Stimulated activated CD4-positive, alpha-beta T cell treated with anti-CD3 and anti-CD28 coated beads, Interleukin-1b, Interleukin-23, amount 100 ng/mL, for 4 hours (primary cell): ENCODE measurements around the gene PUDP.

Experiments
- DNase-seq, 2 donors: peaks; one replicate each; pipeline ENCODE4 v3.0.0-alpha.2; 2020; ENCODE audit warnings: low read depth in 2 of 2

Gene PUDP

GRCh38 chrX:7146703-7147412, 1.1 kb downstream of the PUDP start:
- DNase-seq: no peak

DNA sequence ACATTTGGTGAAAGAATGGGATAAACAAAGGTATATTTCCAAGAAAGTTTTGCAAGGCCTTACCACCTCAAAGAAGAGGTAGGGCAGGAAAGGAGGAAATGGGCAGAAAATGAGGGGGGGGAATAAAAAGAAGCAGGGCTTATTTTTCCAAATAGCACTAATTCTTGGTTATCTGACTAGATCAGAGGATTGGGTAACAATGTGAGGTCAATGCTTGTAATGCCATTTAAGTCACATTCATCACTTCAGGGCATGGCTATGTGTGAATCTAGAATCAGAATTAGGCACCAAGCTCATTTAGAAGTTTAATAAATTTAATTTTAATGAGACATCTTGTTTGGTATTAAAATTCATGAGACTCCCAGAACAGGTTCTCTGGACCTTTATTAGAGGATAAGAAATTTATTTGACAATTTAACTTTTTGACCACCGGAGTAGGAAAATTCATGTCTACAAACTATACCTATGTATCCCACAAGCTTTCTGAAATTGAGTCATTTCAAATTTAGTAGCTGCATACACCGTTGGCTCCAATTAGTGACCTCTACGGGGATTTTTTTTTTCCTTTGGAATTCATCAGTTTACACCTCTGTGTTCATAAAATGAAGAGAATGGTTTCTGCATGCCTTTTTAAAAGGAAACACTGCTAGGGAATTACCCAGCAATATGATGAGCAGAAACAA, 1.8 kb downstream of the PUDP start:
- DNase-seq: no peak

GRCh38 chrX:7145454-7145853, 2.5 kb downstream of the PUDP start:
- DNase-seq: no peak

DNA sequence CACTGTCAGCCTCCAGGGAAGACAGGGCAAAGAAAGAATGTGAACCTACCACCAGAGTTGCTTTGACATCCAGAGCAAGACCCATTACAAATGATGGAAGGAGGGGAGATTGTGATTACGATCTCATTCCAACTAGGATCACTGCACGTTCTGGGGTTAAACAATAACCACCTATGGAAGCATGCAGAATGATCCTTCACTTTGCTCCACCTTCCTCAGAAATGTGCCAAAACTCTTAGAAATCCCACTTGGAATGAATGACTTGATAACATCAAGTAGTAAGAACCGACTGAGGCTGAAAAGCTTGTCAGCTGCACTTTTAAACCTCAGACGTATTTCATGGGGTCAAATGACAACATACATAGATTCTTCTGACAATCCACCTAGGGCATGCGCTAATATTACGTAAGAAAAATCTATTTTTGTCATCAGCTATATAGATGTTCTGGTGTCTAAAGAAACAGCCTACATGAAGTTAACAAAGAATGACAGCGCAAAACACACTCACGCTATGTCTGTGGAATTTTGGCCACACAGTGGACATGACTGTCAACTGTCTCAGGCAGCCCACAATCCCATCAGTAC, 3.9 kb downstream of the PUDP start:
- no peak for DNase-seq

- no peak for DNase-seq
Measured at GRCh38 chrX:7143076-7143475, 4.9 kb downstream of the PUDP start.

- no peak for DNase-seq
Measured at GRCh38 chrX:7139202-7140081, 8.5 kb downstream of the PUDP start.

DNA sequence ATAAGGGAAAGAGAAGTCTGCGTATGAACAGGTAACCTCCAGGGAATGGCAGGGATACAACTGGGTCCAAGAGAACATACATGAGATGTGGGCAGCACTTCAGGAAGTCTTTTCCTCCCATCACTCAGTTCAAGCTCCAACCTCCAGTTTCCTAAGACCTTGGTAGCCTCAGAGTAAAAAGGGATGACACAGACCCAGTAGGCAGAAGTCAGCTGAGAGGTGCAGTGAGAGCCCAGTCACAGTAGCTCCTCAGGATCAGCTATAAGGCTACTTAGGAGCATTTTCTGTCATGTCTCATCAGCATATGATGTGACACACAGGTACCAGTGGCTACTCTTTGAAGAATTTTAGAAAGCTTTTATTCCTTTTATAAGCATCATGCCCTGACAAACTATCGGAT, 13.0 kb downstream of the PUDP start:
- no peak for DNase-seq

DNA sequence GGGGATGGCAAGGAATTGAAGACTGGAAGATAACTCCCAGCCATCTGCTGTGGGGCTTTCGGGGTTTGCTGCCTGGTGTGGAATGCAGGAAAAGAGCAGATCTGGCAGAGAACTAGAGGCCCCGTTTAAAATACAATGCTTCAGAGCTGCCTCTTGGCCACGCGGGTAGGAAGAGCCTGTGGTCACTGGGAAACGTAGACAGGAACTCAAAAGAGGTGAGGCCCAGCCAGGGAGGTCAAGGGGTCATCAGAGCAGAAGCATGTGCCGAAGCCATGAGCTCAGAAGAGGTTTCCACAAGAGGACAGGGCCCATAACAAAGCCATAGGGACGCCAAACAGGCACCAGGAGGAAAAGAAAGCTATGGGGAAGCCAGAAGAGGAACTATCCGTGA, 14.9 kb downstream of the PUDP start:
- no peak for DNase-seq

DNA sequence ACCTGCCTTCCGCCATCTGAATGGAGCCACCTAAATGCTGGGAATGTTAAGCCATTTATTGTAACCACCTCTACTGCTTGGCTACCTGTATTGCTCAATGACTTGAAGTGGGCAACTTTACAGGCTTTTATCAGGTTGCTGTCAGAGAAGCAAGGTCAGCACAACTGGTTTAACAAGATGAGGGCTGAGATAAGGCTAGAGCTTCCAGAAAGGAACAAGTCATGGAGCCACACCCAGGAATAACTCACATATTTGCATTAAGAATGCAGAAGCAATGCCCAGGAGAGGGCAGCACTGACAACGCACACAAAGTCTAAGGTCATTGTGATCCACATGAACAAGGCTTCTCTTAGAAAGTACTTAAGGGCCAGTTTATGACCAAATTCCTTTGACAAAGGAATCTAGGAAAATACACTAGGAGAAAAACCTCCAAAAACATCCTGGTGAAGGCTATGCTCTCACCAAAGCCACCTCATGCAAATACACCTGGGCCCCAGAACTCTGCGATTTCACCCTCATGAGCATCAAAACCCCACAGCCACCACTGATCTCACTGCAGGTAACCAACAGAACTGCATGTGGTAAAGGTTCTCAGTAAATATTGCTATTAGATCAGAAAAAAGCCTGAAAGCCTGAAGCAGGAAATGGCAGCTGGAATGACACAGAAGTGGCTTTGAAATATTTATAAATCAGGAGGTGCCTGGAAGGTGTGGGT, 15.5 kb downstream of the PUDP start:
- peak in 1 of 2 donors; percentile 8 for DNase-seq

DNA sequence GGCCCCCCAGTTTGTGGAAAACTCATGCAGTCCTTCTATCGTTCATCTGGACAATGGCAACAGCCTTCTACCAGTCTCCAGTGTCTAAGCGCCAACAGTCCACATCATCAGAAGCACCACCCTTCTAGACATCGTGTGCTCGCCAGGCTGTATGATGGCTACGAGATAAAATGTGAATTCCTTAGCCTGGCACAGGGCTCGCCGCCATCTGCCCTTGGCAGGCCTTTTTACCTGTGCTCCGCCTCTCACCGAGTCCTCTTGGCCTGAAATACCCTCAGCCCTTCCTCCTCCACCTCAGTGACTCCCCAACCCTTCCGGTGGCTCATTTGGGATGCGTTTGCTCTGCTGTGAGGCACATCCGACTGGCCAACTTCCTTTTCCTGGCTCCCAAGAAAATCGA, 16.3 kb downstream of the PUDP start:
- no peak for DNase-seq

DNA sequence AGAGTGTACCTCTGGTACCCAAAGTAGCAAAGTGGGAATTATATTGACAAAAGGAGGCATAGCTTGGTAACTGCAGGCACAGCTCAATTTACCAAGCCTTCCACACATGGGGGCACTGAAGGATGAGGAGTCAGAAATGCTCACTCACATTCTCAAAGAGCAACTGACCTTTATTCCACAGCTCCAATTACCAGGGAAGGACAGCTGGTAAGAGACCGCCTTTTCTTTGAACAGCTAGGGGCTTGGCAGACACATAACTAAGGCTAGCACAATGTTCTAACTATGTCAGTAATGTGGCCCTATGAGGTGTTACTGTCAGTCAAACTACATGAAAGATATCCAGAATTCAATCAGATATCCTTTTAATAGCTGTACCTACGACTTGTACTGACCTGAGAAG, 20.9 kb downstream of the PUDP start:
- no peak for DNase-seq

GRCh38 chrX:7120878-7121219, 27.1 kb downstream of the PUDP start:
- no peak for DNase-seq

DNA sequence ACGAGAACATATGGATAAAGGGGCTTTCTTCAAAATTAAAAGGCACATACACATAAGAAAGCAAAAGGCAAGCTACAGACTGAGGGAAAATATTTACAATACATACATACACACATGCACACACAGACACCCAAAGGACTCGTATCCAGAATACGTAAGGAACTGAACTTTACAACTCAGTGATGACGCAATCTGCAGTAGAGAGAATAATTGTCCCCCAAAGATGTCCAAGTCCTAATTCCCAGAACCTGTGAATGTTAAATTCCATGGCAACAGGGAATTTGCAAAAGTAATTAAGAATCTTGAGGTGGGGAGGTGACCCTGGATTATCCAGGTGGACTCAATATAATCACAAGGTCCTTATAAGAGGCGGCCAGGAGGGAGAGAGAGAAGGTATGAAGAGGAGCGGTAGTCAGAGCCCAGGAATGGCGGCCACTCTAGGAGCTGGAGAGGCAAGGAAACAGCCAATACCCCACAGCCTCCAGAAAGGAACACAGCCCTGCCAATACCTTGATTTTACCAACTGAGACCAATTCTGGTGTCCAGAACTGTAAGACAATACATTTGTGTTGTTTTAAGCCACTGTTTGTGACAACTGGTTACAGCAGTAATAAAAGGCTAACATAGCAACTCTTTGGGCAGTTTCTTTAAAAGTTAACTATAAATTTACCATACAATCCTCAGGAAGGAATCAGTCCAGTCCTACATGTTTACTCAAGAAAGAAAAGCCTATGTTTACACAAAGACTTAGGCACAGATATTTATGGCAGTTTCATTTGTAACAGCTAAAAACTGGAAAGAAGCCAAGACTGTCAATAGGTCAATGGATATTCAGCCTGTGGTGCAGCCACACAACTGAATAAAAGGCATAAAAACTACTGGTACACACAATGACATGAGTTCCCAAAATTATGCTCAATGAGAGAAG, 27.7 kb downstream of the PUDP start:
- DNase-seq: no peak

- DNase-seq: no peak
Measured at GRCh38 chrX:7117587-7117986, 30.4 kb downstream of the PUDP start.

DNA sequence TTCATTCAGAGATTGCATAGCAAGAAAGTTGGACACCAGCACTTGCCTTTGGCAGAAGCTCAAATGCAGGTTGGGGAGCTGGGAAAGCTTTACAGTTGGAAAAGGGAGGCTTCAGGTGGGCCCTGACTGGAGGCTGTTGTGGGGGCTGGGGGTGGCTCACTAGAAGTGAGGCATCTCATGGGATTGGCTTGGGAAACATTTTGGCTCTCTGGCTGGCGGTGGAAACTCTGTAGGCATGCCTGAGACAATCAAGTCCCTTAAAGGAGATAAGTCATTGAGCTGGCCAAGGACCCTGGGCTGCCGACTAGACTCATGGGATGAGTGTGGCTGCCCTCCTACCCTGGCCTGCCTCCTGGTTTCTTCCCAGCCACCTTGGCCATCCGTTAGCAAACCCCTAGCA, 31.9 kb downstream of the PUDP start:
- DNase-seq: no peak

- DNase-seq: no peak
Measured at GRCh38 chrX:7115557-7115956, 32.4 kb downstream of the PUDP start.

DNA sequence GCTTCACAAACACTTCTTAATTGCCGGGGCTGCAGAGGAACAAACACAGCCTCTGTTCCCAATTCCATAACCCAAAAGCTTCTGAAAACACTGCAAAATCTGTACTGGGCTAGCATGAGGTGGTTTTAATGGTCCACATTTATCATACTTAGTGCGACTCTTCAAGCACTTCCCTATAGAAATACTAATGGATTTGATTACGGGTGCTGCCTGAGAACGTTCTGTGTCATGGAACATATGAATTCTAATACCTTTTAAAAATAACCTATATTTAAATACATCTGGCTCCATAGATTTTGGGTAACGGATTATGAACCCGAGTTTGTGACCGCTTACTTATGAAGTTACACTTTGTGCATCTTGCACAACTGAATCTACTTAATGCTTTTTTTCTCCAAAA, 35.9 kb downstream of the PUDP start:
- no peak for DNase-seq

- no peak for DNase-seq
Measured at GRCh38 chrX:7111518-7111917, 36.4 kb downstream of the PUDP start.

DNA sequence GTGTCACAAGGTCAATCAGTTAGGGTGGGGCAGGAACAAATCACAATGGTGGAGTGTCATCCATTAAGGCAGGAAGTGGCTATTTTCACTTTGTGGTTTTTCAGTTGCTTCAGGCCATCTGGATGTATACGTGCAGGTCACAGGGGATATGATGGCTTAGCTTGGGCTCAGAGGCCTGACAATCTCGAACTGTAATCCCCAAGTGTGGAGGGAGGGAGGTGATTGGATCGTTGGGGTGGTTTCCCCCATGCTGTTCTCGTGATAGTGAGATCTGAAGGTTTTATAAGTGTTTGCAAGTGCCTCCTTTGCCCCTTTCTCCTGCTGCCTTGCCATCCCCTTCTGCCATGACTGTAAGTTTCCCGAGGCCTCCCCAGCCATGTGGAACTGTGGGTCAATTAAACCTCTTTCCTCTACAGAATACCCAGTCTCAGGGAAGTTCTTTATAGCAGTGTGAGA, 37.1 kb downstream of the PUDP start:
- no peak for DNase-seq
